Breast epithelium (tissue), 4 donors: Measurements from ENCODE around the gene RGS3. TPM values are rescaled to one million over a fixed set of nuclear protein-coding genes. Genes with fewer than 3 reads are reported as not detected.

Source experiments
- DNase-seq, 2 donors: peaks; one replicate each; pipeline ENCODE4 v3.0.0-alpha.2; 2019; ENCODE audit warnings: low spot score in 2 of 2
- H3K27ac ChIP-seq, 2 donors: fragments of 200-600 bp; sonication (generic) in 1 of 2; one replicate each; pipeline ENCODE4 v1.5.1; 2016 to 2019; ENCODE audit warnings: mild to moderate bottlenecking in 1 of 2
- H3K27me3 ChIP-seq, 2 donors: fragments of 200-600 bp; sonication (generic) in 1 of 2; one replicate each; pipeline versions ENCODE4 v1.5.1 to v1.6.0; 2017 to 2019; ENCODE audit warnings: control low read depth in 1 of 2, mild to moderate bottlenecking in 1 of 2
- H3K36me3 ChIP-seq: fragments of 200-600 bp; one replicate; pipeline ENCODE4 v1.5.1; 2019
- H3K4me1 ChIP-seq, 2 donors: fragments of 200-600 bp; sonication (generic); one replicate each; pipeline ENCODE4 v1.5.1; 2016 to 2019; ENCODE audit warnings: control low read depth in 1 of 2
- H3K4me3 ChIP-seq, 3 donors: fragments of 200-600 bp; sonication (generic); 1 replicate in 2 of 3; 2 replicates in 1 of 3; pipeline ENCODE4 v1.5.1; 2016 to 2019; ENCODE audit warnings: mild to moderate bottlenecking in 3 of 3, moderate library complexity in 2 of 3
- H3K9me3 ChIP-seq, 2 donors: fragments of 200-600 bp; sonication (generic) in 1 of 2; one replicate each; pipeline ENCODE4 v1.5.1; 2016 to 2019; ENCODE audit warnings: control low read depth in 1 of 2
- POLR2A ChIP-seq: fragments of 450-650 bp; IDR thresholded peaks from one replicate; pipeline ENCODE4 v1.6.1; 2016; ENCODE audit warnings: antibody characterized with exemption, mild to moderate bottlenecking, moderate library complexity
- POLR2AphosphoS5 ChIP-seq, 3 donors: sonication (generic); formaldehyde crosslinking; IDR thresholded peaks; one replicate each; pipeline ENCODE4 v1.6.1; 2017; ENCODE audit warnings: antibody characterized with exemption in 3 of 3
- intact Hi-C: fragments of 100-400 bp; cut with DNase I; formaldehyde crosslinking; loops from one replicate; pipeline ENCODE4 v1.15.1; 2023; ENCODE audit warnings: low total_unique reads
- total RNA-seq, 3 donors: library from RNA; depleted of rRNA; stranded (reverse); fragments of >200 nt; gene quantifications; one replicate each; pipeline ENCODE4 v1.1.0, GENCODE V29; 2016
- TF ChIP-seq, protein P1 (sequence below), 3 donors: fragments of 450-650 bp; IDR thresholded peaks; one replicate each; pipeline ENCODE4 v1.5.1; 2016 to 2017; ENCODE audit warnings: antibody characterized with exemption in 3 of 3, mild to moderate bottlenecking in 3 of 3, moderate library complexity in 3 of 3

RGS3 gene
- total RNA-seq, 3 donors from 2014 or later = 31.7 to 49.0 (median 35.4) TPM

DNA sequence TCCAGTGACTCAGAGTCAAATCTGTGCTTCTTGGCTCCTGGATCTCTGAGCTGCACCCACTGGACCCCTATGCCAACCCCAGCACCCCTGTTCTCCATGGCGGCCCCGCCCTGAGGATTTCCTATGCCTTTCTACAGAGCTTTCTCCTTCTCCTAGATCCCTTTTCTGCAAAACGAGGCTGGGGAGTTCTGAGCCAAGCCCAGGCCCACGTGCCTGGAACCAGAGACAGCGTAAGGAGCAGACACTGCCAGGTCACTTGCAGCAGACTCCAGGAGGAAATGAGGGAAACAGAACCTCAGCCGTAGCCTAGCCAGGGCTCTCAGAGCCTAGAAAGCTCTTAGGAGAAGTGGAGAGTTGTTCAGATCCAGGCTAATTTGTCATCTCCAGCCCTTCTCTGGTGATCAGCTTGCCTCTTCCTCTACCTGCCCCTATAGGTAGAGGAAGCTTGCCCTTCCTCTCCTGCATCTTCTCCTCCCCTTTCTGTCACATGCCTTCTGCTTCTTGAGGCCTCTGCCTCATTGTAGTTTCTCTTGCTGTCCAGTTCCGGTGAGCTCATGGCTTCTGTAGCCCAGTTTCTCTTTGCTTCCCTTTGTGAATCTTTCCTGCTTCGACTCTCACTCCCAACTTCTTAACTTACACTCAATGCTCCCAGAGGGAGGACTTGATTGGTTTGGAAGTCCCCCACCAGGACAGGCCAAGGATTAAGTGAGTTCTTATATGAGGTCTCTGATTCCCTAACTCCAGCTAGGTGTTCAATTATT, 163.4 kb downstream of the RGS3 start:
- TF ChIP-seq, protein P1, sequence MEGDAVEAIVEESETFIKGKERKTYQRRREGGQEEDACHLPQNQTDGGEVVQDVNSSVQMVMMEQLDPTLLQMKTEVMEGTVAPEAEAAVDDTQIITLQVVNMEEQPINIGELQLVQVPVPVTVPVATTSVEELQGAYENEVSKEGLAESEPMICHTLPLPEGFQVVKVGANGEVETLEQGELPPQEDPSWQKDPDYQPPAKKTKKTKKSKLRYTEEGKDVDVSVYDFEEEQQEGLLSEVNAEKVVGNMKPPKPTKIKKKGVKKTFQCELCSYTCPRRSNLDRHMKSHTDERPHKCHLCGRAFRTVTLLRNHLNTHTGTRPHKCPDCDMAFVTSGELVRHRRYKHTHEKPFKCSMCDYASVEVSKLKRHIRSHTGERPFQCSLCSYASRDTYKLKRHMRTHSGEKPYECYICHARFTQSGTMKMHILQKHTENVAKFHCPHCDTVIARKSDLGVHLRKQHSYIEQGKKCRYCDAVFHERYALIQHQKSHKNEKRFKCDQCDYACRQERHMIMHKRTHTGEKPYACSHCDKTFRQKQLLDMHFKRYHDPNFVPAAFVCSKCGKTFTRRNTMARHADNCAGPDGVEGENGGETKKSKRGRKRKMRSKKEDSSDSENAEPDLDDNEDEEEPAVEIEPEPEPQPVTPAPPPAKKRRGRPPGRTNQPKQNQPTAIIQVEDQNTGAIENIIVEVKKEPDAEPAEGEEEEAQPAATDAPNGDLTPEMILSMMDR (IDR thresholded peaks at IDR 0.05) = no peak
- TF ChIP-seq POLR2A (no peak), POLR2AphosphoS5 (IDR thresholded peaks at IDR 0.05) (no peak)

DNA sequence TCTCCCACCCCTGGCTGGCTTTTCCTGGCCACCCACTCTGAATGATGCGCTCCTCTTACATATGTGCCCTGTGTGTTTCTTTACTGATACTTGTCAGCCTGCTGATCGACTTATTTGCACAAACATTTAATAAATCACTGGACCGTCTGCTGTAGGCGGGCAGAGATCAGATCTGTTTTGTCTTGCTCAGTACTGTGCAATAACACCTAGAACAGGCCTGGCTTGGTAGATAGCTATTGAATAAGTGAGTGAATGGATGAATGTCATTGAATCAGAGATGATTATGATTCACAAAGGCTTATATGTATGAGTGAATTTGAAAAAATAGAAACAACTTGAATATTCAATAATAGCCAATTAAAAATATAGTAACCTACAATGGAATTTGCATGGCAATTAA, 165.1 kb downstream of the RGS3 start:
- no peaks in the 10 kb centered on the region for H3K36me3 ChIP-seq
- DNase-seq = no peak
- H3K4me1 ChIP-seq = no peaks in the 10 kb centered on the region
- no peak overlapping the region for H3K4me3 ChIP-seq
- H3K27ac ChIP-seq = no peak overlapping the region
- intact Hi-C loops = no loop called here
- TF ChIP-seq, protein P1 (IDR thresholded peaks at IDR 0.05) = no peak
- TF ChIP-seq POLR2AphosphoS5 (IDR thresholded peaks at IDR 0.05) = no peak
- TF ChIP-seq POLR2A = no peak
- H3K27me3 ChIP-seq = no peaks in the 10 kb centered on the region
- no peaks in the 10 kb centered on the region for H3K9me3 ChIP-seq

More for the DNA sequence above, 163.4 kb downstream of the RGS3 start:
- H3K9me3 ChIP-seq = no peaks in the 10 kb centered on the region
- intact Hi-C loops = no loop called here
- no peaks in the 10 kb centered on the region for H3K36me3 ChIP-seq
- peak in 1 of 2 donors; percentile 49 for DNase-seq
- no peaks in the 10 kb centered on the region for H3K27me3 ChIP-seq
- H3K4me1 ChIP-seq = no peaks in the 10 kb centered on the region
- no peak overlapping the region for H3K4me3 ChIP-seq
- peak overlapping the region; percentile 56 to 81 for H3K27ac ChIP-seq

DNA sequence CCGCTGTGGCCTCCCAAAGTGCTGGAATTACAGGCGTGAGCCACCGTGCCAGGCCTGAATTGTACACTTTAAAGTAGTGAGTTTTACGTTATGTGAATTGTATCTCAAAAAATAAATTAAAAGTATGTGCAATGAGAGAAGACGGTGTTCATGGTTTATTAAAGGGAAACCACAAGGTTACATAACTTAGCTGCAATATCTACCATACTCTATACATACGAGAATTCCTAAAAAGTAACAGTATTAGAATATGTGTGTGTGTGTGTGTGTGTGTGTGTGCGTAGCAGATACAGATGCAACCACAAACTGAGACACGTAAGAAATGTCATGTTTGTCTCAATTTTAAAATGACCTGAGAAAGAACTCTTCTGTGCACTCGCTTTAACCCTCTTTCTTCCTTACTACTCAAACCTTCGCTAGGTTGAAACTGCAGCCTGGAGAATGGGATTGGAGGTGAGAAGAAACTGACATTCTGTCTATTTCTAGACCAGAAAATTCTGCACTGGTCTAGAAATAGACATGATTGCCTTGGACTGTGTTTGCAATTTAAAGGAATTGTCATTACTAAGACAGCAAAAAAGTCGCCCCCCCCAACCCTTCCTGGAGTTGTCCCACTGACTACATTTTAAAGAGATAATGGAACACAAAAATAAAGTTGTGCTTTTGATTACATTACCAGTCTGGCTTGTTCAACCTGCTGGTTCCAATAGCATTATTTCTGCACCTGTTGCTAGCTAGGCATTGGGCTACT, 167.0 kb downstream of the RGS3 start:
- Histone ChIP-seq H3K4me3 (no peak overlapping the region), H3K9me3 (no peaks in the 10 kb centered on the region), H3K4me1 (no peaks in the 10 kb centered on the region), H3K36me3 (no peaks in the 10 kb centered on the region), H3K27me3 (no peaks in the 10 kb centered on the region), H3K27ac (no peak overlapping the region)
- intact Hi-C loops = no loop called here
- TF ChIP-seq POLR2AphosphoS5 (IDR thresholded peaks at IDR 0.05) = no peak
- no peak for TF ChIP-seq POLR2A
- TF ChIP-seq, protein P1 (IDR thresholded peaks at IDR 0.05) = no peak
- no peak for DNase-seq

DNA sequence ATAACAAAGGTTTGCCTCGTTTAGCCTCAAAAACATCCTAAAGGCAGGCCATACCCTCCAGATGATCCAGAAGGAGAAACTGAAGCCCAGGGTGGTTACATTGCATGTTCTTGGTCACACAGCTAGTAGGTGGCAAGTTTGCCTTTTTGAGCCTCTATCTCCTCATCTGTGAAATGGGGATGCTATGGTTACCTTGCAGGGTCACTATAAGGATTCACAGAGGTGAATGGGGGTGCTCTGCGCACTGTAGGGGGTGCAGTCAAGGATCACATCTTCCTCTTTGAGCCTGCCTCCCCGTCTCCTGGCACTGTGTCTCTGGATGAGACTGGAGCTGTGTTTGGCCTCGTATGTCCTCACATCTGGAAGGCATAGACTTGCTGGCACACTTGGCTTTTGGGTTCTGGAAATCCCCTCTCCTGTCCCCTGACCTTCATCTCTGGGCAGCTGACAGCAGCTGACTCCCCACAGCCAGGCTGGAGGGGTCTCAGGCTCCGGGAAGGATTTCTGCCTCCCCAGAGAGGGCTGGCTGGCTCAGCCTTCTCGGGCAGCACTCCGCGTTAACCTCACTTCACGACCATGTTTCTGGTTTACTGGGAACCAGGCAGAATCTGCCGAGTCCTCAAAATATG, 167.7 kb downstream of the RGS3 start:
- H3K36me3 ChIP-seq = no peaks in the 10 kb centered on the region
- H3K9me3 ChIP-seq = no peaks in the 10 kb centered on the region
- H3K4me3 ChIP-seq = no peak overlapping the region
- DNase-seq = peak in 1 of 2 donors; percentile 25
- H3K27me3 ChIP-seq = no peaks in the 10 kb centered on the region
- intact Hi-C loops = no loop called here
- no peaks in the 10 kb centered on the region for H3K4me1 ChIP-seq
- TF ChIP-seq POLR2A (no peak), POLR2AphosphoS5 (IDR thresholded peaks at IDR 0.05) (no peak)
- TF ChIP-seq, protein P1 (IDR thresholded peaks at IDR 0.05) = no peak
- H3K27ac ChIP-seq = no peak overlapping the region
